Measurements from ENCODE around the gene SNCB.

Gene SNCB

DNA sequence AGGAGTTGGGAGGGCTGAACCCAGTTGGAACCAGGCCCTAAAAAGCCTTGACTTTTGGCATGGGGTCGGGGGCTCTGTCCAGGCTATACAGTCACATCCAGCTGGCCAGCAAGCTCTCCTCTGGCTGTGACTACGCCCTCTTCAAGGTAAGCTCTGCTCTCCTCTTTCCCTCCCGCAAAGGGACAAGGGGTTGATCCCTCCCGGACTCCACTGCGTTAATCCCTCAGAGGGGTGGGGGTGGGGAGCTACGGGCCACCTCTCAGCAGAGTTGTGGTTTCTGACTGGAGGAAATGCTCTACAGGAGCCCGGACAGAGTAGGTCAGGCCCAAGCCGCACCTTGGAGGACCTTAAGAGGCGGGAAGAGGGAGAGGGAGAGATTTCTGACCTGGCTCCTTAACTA lies 14.0 kb upstream of the SNCB start:
- DNase-seq: no peak

DNA sequence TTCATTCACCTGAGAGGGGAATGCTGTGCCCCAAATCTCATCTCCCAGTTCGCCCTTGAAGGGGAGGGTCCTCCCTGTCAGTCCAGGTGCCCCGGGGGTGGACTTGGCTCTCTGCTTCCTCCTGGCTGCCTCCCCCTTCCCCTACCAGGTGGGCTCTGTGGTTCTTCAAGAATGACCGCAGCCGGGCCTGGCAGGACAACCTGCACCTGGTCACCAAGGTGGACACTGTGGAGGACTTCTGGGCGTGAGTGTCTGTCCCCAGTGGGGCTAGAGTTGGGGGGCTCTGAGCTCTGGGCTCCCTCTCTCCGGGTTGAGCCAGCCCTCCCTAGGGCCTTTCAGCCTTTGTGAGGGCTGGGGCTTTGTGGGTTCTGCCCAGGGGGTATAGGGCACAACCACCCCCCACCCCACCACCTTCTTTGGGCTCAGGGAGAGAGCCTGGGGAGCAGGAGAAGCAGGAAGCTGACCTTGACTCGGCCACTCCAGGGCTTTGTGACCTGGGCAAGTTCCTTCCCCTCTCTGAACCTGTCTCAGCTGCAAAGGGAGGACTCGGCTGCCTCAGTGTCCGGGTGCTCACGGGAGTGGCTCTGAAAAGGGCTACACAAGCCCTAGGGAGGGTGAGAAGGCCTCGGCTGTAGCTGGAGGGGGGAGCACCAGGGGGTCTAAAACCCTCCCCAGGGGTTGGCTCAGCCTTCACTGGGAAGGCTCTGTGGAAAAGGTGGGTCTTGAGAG lies 13.3 kb upstream of the SNCB start:
- no peak for DNase-seq

DNA sequence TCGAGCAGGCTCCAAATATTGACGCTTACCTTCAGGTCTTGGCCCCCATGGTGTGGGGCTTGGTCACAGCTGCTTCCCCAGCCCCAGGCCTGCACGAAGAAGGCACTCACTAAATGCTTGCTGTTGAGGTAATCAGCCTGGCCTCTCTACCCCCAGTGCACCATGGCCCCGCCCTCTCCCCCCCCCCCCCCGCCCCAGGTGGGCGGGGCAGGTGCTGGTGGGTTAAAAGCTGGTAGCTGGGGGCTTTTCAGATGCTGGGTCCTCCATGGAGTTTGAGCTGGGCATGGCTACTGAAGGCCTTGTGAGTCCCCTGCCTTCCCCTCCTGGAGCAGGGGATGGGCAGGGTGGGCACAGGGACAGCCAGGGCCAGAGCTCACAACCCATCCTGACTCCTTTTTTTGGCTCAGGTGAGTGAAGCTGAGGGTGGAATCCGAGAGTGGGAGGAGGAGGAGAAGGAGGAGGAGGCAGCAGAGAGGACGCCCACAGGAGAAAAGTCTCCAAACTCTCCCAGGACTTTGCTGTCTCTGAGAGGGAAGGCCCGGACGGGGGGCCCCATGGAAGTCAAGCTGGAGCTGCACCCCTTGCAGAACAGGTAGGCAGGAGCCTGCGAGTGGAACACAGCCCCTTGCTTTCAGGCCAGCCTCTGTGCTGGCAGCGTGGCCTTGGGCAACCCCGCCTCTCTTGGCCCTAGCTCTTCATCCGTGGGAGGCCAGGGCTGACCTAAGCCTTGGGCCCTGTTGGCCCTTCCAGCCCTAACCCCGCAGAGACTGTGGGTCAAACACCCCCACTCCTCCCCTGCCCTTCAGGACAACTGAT lies 12.5 kb upstream of the SNCB start:
- DNase-seq: no peak

DNA sequence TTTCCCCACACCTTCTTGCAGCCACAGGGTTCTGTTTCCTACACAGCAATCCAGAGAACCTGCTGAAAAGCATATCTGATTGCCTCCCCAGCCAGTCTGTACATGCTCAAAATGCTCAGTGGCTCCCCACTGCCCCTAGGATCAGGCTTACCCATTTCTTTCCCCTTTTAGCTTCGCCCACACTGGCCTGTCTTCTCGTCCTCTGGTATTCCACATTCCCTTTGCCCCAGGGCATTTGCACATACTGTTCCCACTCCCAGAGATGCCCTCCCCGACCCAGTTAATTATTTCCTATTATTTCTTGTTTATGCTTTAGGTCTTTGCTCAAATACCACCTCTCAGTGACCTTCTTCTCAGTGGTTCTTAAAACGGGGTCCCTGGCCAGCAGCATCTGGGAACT lies 10.3 kb upstream of the SNCB start:
- DNase-seq: no peak

DNA sequence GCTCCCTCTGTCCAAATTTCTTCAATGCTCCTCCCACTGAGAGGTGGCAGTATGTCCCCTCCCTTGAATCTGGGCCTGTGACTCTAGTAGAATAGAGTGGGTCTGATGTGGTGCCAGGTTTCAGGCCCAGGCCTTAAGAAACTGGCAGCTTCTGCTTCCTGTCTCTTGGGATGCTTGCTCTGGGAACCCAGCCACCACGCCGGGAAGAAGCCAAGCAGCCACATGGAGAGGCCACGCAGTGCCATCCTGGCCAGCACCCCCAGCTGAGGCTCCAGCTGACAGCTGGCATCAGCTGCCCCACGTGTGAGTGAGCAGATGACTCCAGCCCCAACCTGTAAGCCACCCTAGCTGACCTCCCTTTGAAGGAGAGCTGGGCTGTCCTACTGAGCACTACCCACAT lies 9.6 kb upstream of the SNCB start:
- peak; percentile 12 for DNase-seq

DNA sequence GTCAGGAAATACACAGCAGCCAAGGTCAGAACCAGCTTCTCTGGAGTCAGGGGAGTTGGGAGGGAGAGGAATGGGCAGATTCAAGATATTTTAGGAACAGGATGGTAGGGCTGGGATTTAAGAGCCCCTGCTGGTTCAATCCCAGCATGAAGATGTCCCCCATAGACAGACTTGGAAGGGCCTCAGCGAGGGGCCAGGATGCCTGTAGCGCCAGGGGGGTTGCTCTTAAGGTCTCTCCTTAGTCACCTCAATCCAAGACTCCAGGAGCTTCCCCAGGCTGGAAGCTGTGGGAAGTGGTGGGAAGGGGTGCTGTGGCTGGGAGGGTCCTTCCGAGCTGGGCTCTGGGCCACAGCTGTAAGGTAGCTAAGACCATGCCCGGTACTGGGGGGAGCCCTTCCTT lies 8.9 kb upstream of the SNCB start:
- no peak for DNase-seq

DNA sequence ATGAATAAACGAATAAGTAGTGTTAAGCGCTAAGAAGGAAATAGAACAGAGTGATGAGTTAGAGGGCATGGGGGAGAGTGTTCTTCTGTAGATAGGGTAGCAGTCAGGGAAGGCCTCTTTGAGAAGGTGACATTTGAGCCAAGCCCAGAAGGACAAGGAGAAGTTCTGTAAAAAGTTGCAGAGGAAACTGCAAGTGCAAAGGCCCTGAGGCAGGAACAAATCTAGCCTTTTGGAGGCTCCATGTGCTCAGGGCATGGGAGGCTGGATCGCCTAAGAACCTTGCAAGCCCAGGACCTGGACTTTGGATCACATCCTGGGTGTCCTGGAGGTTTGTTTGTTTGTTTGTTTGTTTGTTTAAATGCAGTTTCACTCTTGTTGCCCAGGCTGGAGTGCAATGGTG lies 8.1 kb upstream of the SNCB start:
- DNase-seq: no peak

DNA sequence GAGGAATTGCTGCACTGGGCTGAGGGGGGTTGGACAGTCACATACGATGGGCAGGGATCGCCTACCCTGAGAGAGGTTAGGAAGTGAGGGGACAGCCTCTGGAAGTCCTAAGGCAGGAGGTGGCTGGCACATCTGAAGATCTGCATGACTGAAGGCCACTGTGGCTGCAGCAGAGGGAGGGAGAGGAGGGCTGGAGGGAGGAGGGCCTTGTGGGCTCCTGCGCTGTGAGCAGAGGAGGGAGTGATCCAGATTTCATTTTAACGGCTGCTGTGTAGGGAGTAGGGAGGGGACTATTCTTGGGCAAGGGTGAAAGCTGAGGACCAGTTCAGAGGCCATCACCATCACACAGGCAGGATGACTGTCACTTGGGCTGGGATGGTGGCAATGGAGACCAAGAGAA lies 7.2 kb upstream of the SNCB start:
- no peak for DNase-seq

DNA sequence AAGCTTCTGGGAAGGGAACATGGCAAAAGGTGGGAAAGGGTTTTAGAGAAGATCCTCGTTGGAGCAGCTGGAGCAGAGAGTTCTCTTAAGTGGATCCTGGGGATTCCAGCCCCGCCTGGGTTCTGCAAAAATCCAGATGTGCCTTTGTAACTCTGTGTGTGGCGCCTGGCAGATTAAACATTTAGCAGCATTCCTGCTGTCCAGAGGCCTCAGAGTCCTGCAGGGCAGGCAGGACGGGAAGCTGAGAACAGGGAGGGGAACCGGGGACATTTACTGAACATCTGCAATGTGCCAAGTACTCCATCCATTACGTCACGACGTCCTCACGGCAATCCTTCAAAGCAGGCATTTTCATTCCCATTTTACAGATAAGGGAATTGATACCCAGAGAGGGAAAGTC lies 6.1 kb upstream of the SNCB start:
- peak; percentile 20 for DNase-seq

DNA sequence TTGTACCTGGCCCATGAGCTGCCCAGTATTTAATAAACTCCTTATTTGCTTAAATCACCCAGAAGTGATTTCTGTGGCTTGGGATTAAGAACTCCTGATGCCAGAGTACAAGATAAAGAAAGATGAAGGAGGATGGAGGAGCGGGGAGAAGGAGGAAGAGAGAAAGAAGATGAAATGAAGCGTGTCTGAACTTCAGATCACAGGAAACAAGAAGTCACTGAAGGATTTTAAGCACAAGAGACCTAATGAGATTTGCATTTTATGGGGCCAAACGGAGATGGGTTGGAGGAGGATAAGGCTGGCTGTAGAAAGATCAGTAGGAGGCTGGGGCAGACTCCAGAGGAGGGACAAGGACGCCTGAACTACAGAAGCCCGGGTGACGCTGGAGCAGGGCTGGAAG lies 3.3 kb upstream of the SNCB start:
- DNase-seq: no peak

DNA sequence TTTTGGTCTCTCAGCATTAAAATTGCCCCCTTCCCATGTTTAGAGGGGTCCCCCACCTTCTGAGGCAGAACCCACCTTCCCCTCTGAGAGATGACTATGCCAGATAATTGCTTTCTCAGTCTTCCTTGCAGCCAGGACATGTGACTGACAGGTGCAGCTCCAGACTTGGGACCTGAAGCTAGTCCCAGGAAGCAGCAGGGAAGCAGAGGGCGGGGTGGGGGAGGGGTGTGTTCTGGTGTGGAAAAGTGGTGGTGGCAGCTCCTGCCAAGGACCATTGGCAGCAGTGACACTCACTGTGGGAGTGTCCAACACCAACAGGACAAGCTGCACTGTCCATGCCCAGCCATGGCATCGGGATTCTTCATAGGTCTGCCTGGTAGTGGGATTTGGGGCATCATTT lies 2.4 kb upstream of the SNCB start:
- no peak for DNase-seq

DNA sequence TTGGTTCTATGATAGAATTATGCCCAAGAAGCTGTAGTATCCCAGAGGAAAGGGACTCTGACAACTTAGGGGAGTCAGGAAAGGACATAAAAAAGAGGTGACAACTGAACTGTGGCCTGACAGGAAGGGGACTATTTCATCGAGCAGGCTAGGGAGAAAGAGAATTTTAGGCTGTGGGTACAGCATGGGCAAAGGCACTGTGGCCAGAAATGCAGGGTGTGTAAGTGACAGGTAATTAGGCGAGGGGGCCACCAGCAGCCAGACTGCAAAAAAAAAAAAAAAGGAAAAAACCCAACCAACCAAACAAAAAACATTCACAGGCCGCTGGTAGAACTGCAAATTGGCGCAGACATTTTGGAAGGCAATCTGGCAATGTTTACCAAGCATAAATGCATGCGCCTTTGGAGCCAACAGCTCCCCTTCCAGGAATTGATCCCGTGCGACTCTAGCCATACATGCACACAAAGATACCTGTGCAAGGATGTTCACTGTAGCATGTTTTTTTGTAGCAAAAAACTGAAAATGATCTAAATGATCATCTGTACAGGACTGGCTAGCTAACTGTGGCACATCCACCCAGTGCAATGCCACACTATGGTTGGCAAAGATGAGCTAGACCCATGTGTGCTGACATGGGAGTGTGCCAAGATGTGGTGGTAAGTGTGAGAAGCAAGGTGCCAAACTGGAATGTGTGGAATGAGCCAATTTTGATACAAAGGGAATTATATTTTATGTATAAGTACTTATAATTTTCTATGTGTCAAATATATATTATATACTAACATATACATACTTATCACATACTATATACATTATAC lies 1.3 kb upstream of the SNCB start:
- no peak for DNase-seq

DNA sequence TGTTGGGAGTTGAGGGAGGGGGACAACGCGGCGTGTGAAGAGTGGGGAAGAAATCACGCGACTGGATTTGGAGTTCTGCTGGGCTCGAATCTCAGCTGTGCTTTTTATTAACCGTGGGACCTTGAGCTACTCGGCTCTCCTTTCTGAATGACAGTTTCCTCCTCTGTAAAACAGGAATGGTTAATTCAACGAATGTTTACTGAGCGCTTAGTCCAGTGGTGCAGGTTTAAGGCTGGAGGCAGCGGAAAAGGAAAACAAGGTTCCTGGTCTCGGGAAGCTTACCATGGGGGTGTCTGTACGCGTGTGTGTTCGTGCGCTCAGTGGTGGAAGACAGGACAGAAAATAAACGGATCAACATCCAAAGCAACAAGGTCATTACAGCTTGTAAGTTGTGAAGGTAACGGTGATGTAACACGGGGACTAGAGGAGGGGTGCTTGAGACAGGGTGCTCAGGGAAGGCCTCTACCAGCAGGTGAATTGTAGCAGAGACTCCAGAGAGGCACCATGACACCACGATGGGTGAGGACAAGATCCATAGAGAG lies 418 bp upstream of the SNCB start:
- no peak for DNase-seq

DNA sequence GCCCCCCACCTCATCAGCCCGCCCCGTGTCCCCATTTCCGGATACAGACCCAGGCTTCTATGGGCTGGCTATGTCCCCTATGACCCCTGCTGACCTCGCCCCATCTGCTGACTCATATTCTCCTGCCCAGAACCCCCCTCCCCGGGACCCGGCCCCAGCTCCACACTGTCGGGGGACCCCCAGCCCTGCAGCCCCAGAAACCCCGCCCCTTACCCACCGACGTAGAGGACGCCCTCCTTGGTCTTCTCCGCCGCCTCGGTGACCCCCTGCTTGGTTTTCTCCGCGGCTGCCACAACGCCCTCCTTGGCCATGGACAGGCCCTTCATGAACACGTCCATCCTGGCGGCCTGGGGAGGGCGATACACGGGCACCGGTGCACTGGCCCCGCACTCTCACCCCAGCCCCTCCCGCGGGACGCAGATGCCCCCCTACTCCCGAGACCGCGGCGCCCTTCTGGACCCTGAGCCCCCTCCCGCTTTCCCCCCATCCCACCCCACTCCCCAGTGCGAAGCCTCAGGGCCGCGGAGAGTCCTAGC lies 949 bp downstream of the SNCB start:
- DNase-seq: no peak

DNA sequence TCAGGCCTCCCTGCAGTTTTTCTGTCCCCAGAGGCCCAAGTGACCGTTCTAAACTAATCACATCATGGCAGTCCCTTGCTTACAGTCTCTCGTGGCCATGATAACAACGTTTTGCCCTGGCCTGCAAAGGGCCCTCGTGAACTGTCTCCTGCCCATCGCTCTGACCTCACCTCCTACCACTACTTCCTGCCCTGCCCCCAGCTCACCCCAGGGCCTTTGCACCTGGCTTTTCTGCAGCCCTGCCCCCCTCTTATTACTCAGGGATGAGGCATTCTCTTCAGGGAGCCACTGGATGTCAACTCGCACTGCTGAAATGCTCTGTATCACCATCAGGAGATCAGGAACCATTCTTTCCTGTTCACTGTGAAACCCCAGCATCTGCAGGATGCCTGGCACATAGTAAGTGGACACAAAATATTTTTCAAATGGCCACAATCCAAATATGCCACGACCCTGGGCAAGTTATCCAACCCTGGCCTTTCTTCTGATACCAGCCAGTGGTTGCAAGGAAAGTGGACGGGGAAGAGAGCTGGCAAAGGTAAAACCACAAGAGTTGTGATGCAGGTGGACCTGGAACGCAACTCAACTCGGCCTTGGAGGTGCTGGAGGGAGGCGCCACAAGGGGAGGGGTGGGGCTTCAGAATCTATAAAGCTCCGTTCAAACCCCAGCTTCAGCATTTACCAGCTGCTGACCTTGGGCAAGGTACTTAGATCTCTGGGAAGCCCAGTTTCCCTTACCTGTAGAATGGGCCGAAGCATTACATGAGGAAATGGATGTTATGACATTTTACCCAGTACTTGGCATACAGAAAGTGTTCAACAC lies 1.7 kb downstream of the SNCB start:
- DNase-seq: no peak

DNA sequence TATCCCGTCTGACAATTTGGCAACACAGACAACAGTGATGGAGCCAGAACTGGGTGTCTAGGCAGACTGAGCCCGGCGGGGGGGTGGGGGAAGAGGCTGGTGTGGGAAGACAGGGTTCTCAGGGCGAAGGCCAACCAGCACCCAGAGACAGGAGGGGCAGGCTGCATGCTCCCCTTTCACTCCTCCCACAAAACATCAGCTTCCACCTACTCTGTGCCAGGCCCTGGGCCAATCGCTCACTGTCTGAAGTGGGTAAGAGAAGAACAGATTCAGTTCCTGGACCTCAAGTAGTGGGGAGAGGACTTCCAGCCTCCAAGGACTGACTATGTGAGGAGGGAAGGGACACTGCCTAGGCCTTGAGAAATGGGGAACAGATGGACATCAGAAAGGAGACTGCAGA lies 2.8 kb downstream of the SNCB start:
- no peak for DNase-seq

DNA sequence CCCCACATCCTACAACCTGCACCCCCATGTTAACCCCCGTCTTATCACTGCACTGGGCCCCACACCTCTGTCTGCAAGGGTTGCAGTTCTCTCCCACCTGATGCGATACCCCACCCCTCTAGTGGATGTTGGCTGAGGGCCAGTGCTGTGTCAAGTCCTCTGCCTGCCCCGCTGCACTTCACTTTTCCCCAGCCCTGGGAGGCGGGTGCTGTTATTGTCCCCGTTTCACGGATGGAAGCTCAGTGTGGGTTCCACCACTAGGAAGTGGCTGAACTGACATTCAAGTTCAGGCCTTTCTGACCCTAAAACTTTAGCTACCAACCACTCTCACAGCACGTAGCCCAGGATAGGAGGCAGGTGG lies 3.5 kb downstream of the SNCB start:
- DNase-seq: no peak

DNA sequence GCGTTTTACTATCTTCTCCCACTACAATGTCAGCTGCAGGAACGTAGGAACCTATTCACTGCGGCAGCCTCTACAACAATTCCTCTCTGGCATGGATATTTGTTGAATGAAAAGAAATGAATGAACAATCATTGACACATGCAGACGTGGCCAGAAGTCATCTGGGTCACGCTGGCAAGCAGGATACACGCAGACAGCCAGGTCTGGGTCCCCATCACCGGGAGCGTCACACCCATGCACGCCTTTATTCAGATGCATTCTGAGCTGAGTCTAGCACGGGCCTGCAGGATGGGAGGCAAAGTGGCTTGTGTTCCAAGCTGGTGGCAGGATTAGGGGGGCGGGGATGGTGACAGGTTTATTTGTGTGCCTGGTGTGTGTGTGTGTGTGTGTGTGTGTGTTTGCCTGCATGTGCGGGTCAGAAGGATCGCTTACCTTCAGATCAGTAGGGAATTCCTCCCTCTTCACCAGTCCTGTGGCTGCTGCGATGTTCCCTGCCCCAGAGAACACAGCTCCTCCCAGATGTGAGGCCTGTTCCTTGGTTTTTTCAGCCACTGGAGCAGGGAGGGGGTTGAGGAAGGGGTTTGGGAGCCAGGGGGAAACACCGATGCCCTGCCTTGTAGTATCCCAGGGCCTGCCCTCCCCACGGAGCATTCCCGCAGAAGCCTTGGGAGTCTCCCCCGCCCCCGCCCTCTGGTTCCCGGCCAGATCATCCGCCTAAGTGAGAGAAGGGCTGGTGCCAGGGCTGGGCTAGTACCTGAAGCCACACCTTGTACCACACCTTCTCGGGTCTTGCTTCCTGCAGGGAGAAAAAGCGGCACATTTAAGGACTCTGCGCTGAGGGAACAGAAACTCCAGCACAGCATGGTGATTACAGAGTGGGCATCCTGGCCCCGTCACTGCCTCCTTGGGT lies 4.1 kb downstream of the SNCB start:
- DNase-seq: no peak

DNA sequence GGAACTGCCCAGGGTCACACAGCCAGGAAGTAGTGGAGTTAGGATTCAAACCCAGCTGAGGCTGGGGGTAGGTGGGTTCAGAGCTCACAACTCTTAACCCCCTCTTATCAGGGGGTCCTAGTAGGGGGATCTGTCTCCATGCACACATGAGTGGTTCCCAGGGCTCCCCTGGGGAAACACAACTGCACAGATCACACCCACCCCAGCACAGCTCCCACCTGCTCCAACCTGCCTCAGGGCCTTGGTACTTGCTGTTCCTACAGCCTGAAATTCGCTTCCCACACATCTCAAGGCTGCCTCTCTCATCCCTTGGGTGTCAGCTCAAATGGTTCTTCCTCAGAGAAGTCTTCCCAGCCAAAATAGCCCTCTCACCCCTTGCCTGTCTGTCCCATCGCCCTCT lies 4.8 kb downstream of the SNCB start:
- no peak for DNase-seq

DNA sequence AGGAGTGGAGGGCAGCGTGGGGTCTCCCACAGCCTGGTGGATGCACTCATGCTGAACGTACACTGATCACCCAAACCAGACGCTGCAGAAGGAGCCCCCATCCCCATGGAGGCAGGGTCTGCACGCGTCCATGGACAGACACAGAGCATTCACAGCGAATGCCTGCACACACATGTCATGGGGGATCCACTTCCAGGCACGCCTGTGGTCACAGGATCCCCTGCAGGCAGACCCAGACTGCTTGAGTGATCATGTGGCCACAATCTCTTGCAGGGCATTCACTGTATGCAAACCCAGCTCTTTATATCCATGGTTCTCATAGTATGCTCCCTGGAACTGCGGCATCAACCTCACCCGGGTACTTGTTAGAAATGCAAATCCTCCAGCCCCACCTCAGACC lies 5.4 kb downstream of the SNCB start:
- DNase-seq: no peak

DNA sequence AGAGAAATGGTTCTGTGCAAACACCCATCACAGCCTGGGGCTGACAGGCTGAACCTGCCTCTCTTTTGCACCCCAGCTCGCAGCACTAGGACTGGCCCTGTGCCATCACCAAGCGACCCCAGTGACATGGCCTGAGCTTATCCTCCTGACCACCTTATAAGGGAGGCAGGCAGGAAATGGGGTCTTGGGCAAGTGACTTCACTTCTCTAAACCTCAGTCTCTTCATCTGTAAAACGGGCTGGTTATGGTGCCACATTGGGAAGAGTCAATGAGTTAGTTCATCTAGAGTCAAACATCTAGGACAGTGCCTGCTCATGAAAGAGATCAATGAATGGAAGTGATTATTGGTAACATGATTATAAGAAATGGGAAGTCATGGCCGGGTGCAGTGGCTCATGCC lies 6.2 kb downstream of the SNCB start:
- no peak for DNase-seq
